NB4 (cell line): ENCODE data around the gene CFAP99.

Source experiments
- DNase-seq: peaks from one replicate; pipeline ENCODE4 v3.0.0; 2010; ENCODE audit warnings: low read depth
- H3K4me3 ChIP-seq: one replicate; pipeline ENCODE4 v1.5.1; 2011; ENCODE audit warnings: mild to moderate bottlenecking, low read depth, low read length, moderate library complexity
- CTCF ChIP-seq: IDR thresholded peaks from one replicate; pipeline ENCODE4 v1.5.1; 2012; ENCODE audit warnings: low read depth, low read length
- MAX ChIP-seq: IDR thresholded peaks from 2 replicates; pipeline ENCODE4 v1.6.1; 2011; ENCODE audit warnings: low read depth, low read length
- MYC ChIP-seq: IDR thresholded peaks from 2 replicates; pipeline ENCODE4 v1.6.1; 2011; ENCODE audit warnings: low read depth, low read length
- POLR2A ChIP-seq: IDR thresholded peaks from 2 replicates; pipeline ENCODE4 v1.6.1; 2011; ENCODE audit warnings: mild to moderate bottlenecking; ENCODE audit not compliant: insufficient read length; ENCODE audit errors: extremely low read depth

CFAP99 gene

GRCh38 chr4:2411786-2412510, 6.8 kb upstream of the CFAP99 start:
- DNase-seq: no peak
- no peak for TF ChIP-seq POLR2A
- TF ChIP-seq MAX: 0 out of 2 replicates have a peak, but pooled peaks have one; percentile 9
- peak overlapping the region; percentile 43 for H3K4me3 ChIP-seq

GRCh38 chr4:2412534-2412884, 6.2 kb upstream of the CFAP99 start:
- DNase-seq: no peak
- TF ChIP-seq MAX (no peak), POLR2A (no peak), MYC (no peak), CTCF (no peak)

GRCh38 chr4:2412885-2413716, 5.7 kb upstream of the CFAP99 start:
- peak overlapping the region; percentile 46 for H3K4me3 ChIP-seq
- DNase-seq: peak; percentile 100
- TF ChIP-seq MAX: peak; percentile 97
- TF ChIP-seq CTCF: peak; percentile 57
- TF ChIP-seq MYC: peak; percentile 99
- TF ChIP-seq POLR2A: peak; percentile 23

More at GRCh38 chr4:2412534-2412884, 6.2 kb upstream of the CFAP99 start:
- H3K4me3 ChIP-seq: peak overlapping the region; percentile 43

GRCh38 chr4:2413821-2414610, 4.7 kb upstream of the CFAP99 start:
- H3K4me3 ChIP-seq: peak overlapping the region; percentile 46
- TF ChIP-seq CTCF: no peak
- TF ChIP-seq MYC: no peak
- no peak for TF ChIP-seq MAX
- DNase-seq: peak; percentile 31

GRCh38 chr4:2415213-2415612, 3.5 kb upstream of the CFAP99 start:
- TF ChIP-seq CTCF: no peak
- TF ChIP-seq MYC: no peak
- no peak for TF ChIP-seq POLR2A
- TF ChIP-seq MAX: no peak
- DNase-seq: no peak
- no peak overlapping the region for H3K4me3 ChIP-seq
